Nephron progenitor cell (in vitro differentiated cells): ENCODE results near the gene C16orf92.

Source experiments
- DNase-seq: peaks from one replicate; pipeline ENCODE4 v3.0.0; 2021
- H3K27ac Mint-ChIP-seq: 2 replicates; pipeline ENCODE4 v1.8.0; 2021; ENCODE audit warnings: mild to moderate bottlenecking, moderate library complexity, mixed read lengths
- H3K27me3 Mint-ChIP-seq: 2 replicates; pipeline ENCODE4 v1.8.0; 2021; ENCODE audit warnings: mild to moderate bottlenecking, low read depth, mixed read lengths; ENCODE audit not compliant: poor library complexity
- H3K36me3 Mint-ChIP-seq: 2 replicates; pipeline ENCODE4 v1.8.0; 2021; ENCODE audit warnings: low read depth, mixed read lengths
- H3K4me1 Mint-ChIP-seq: 2 replicates; pipeline ENCODE4 v1.8.0; 2021; ENCODE audit warnings: mixed read lengths
- H3K4me3 Mint-ChIP-seq: 2 replicates; pipeline ENCODE4 v1.8.0; 2021; ENCODE audit warnings: mild to moderate bottlenecking, moderate library complexity, mixed read lengths
- H3K9me3 Mint-ChIP-seq: 2 replicates; pipeline ENCODE4 v1.8.0; 2021; ENCODE audit warnings: mild to moderate bottlenecking, moderate library complexity, mixed read lengths
- CTCF ChIP-seq: fragments of 200-600 bp; sonication (generic); IDR thresholded peaks from 2 replicates; pipeline ENCODE4 v1.5.0; 2021; ENCODE audit warnings: antibody characterized with exemption

The C16orf92 gene

GRCh38 chr16:29984137-29984763, 38.7 kb upstream of the C16orf92 start:
- H3K27me3 Mint-ChIP-seq: no peaks in the 10 kb centered on the region
- no peak for TF ChIP-seq CTCF
- DNase-seq: no peak
- peaks cover 63% of the 10 kb centered on the region for H3K36me3 Mint-ChIP-seq
- no peak overlapping the region for H3K4me3 Mint-ChIP-seq
- peak overlapping the region; percentile 34 for H3K27ac Mint-ChIP-seq
- no peaks in the 10 kb centered on the region for H3K9me3 Mint-ChIP-seq
- peaks cover 20% of the 10 kb centered on the region for H3K4me1 Mint-ChIP-seq

GRCh38 chr16:29984764-29985147, 38.2 kb upstream of the C16orf92 start:
- H3K27me3 Mint-ChIP-seq: no peaks in the 10 kb centered on the region
- peaks cover 21% of the 10 kb centered on the region for H3K4me1 Mint-ChIP-seq
- no peak for TF ChIP-seq CTCF
- no peak overlapping the region for H3K4me3 Mint-ChIP-seq
- peak overlapping the region; percentile 34 for H3K27ac Mint-ChIP-seq
- H3K9me3 Mint-ChIP-seq: no peaks in the 10 kb centered on the region
- peaks cover 63% of the 10 kb centered on the region for H3K36me3 Mint-ChIP-seq
- no peak for DNase-seq

DNA sequence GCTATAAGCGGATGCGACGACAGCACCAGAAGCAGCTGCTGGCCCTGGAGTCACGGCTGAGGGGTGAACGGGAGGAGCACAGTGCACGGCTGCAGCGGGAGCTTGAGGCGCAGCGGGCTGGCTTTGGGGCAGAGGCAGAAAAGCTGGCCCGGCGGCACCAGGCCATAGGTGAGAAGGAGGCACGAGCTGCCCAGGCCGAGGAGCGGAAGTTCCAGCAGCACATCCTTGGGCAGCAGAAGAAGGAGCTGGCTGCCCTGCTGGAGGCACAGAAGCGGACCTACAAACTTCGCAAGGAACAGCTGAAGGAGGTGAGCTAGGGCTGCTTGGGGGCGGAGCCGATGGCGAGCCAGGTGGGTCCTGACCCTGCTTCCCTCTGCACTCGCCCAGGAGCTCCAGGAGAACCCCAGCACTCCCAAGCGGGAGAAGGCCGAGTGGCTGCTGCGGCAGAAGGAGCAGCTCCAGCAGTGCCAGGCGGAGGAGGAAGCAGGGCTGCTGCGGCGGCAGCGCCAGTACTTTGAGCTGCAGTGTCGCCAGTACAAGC, 37.7 kb upstream of the C16orf92 start:
- Mint-ChIP-seq H3K36me3 (peaks cover 65% of the 10 kb centered on the region), H3K4me1 (peaks cover 23% of the 10 kb centered on the region), H3K27ac (no peak overlapping the region)

DNA sequence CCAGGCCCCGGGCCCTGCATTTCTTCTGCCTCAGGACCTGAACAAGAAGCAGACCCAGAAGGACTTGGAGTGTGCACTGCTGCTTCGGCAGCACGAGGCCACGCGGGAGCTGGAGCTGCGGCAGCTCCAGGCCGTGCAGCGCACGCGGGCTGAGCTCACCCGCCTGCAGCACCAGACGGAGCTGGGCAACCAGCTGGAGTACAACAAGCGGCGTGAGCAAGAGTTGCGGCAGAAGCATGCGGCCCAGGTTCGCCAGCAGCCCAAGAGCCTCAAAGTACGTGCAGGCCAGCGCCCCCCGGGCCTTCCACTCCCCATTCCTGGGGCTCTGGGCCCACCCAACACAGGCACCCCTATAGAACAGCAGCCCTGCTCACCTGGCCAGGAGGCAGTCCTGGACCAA, 36.8 kb upstream of the C16orf92 start:
- Mint-ChIP-seq H3K4me3 (no peak overlapping the region), H3K27ac (peak overlapping the region; percentile 71), H3K27me3 (no peaks in the 10 kb centered on the region), H3K36me3 (peaks cover 63% of the 10 kb centered on the region), H3K9me3 (no peaks in the 10 kb centered on the region), H3K4me1 (peaks cover 28% of the 10 kb centered on the region)
- TF ChIP-seq CTCF: no peak
- no peak for DNase-seq

More for the DNA sequence above, 37.7 kb upstream of the C16orf92 start:
- DNase-seq: no peak
- Mint-ChIP-seq H3K4me3 (no peak overlapping the region), H3K27me3 (no peaks in the 10 kb centered on the region), H3K9me3 (no peaks in the 10 kb centered on the region)
- TF ChIP-seq CTCF: no peak

DNA sequence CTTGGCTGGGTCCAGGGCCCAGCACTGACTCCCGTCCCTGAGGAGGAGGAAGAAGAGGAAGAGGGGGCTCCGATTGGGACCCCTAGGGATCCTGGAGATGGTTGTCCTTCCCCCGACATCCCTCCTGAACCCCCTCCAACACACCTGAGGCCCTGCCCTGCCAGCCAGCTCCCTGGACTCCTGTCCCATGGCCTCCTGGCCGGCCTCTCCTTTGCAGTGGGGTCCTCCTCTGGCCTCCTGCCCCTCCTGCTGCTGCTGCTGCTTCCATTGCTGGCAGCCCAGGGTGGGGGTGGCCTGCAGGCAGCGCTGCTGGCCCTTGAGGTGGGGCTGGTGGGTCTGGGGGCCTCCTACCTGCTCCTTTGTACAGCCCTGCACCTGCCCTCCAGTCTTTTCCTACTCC, 36.1 kb upstream of the C16orf92 start:
- H3K9me3 Mint-ChIP-seq: no peaks in the 10 kb centered on the region
- TF ChIP-seq CTCF: no peak
- H3K36me3 Mint-ChIP-seq: peaks cover 60% of the 10 kb centered on the region
- peak overlapping the region; percentile 71 for H3K27ac Mint-ChIP-seq
- DNase-seq: no peak
- peaks cover 34% of the 10 kb centered on the region for H3K4me1 Mint-ChIP-seq
- H3K27me3 Mint-ChIP-seq: no peaks in the 10 kb centered on the region
- no peak overlapping the region for H3K4me3 Mint-ChIP-seq
